Measurements from ENCODE around the gene IL20RA.

IL20RA gene

GRCh38 chr6:137043710-137044365 lies 927 bp downstream of the IL20RA start:
- DNase-seq (ENCODE audit: low spot score), result no peak

GRCh38 chr6:137040393-137040792 lies 4.4 kb downstream of the IL20RA start:
- DNase-seq (ENCODE audit: low spot score), result peak; percentile 7

GRCh38 chr6:137039010-137039409 lies 5.8 kb downstream of the IL20RA start:
- DNase-seq (ENCODE audit: low spot score), result no peak

- no peak for DNase-seq (ENCODE audit: low spot score)
Observed at GRCh38 chr6:137036566-137037300, 8.0 kb downstream of the IL20RA start.

GRCh38 chr6:137033828-137034227 lies 10.9 kb downstream of the IL20RA start:
- no peak for DNase-seq (ENCODE audit: low spot score)

GRCh38 chr6:137031122-137031521 lies 13.6 kb downstream of the IL20RA start:
- no peak for DNase-seq (ENCODE audit: low spot score)

GRCh38 chr6:137028912-137029311 lies 15.9 kb downstream of the IL20RA start:
- no peak for DNase-seq (ENCODE audit: low spot score)

GRCh38 chr6:137025786-137026730 lies 18.7 kb downstream of the IL20RA start:
- no peak for DNase-seq (ENCODE audit: low spot score)

GRCh38 chr6:137024237-137024990 lies 20.4 kb downstream of the IL20RA start:
- DNase-seq (ENCODE audit: low spot score), result no peak

GRCh38 chr6:137020776-137021175 lies 24.0 kb downstream of the IL20RA start:
- DNase-seq (ENCODE audit: low spot score), result no peak

- DNase-seq (ENCODE audit: low spot score), result no peak
Observed at GRCh38 chr6:137019476-137020272, 25.1 kb downstream of the IL20RA start.

GRCh38 chr6:137017081-137017480 lies 27.7 kb downstream of the IL20RA start:
- no peak for DNase-seq (ENCODE audit: low spot score)

- no peak for DNase-seq (ENCODE audit: low spot score)
Observed at GRCh38 chr6:137016356-137016755, 28.4 kb downstream of the IL20RA start.

- DNase-seq (ENCODE audit: low spot score), result no peak
Observed at GRCh38 chr6:137015943-137016342, 28.8 kb downstream of the IL20RA start.

- DNase-seq (ENCODE audit: low spot score), result peak; percentile 33
Observed at GRCh38 chr6:137013738-137014602, 30.8 kb downstream of the IL20RA start.

- no peak for DNase-seq (ENCODE audit: low spot score)
Observed at GRCh38 chr6:137013031-137013430, 31.7 kb downstream of the IL20RA start.

- no peak for DNase-seq (ENCODE audit: low spot score)
Observed at GRCh38 chr6:137011406-137011805, 33.4 kb downstream of the IL20RA start.

- DNase-seq (ENCODE audit: low spot score), result no peak
Observed at GRCh38 chr6:137010128-137010718, 34.5 kb downstream of the IL20RA start.

- DNase-seq (ENCODE audit: low spot score), result no peak
Observed at GRCh38 chr6:137008204-137008603, 36.6 kb downstream of the IL20RA start.

GRCh38 chr6:137006056-137006455 lies 38.7 kb downstream of the IL20RA start:
- no peak for DNase-seq (ENCODE audit: low spot score)

All from NAMALWA (cell line).